ENCODE measurements around the gene PTPRN2. TPM values are rescaled to one million over a fixed set of nuclear protein-coding genes. Genes with fewer than 3 reads are reported as not detected.

PTPRN2 gene
- total RNA-seq, 2 experiments from 2014 or later, result 0.70 TPM; not detected in 1

- Histone ChIP-seq H3K9me2 (ENCODE audit: insufficient read depth, low read length) (no peaks in the 10 kb centered on the region), H2AFZ (ENCODE audit: low read length) (no peak overlapping the region), H3K9me3 (ENCODE audit: low read length) (no peaks in the 10 kb centered on the region), H3K79me2 (ENCODE audit: insufficient read depth, low read depth, low read length) (no peaks in the 10 kb centered on the region), H3K4me1 (ENCODE audit: insufficient read depth, low read length, poor library complexity, severe bottlenecking) (no peaks in the 10 kb centered on the region), H3K27ac (ENCODE audit: low read depth, low read length, poor library complexity, severe bottlenecking) (no peak overlapping the region), H3K4me2 (ENCODE audit: low read length) (no peak overlapping the region), H4K20me1 (ENCODE audit: insufficient read depth, low read length) (no peaks in the 10 kb centered on the region), H3K36me3 (ENCODE audit: insufficient read depth, low read length) (no peaks in the 10 kb centered on the region), H3K4me3 (ENCODE audit: low read depth, low read length, poor library complexity, severe bottlenecking) (no peak overlapping the region)
- no peak for DNase-seq (ENCODE audit: low spot score)
- intact Hi-C loops (cut with micrococcal nuclease; ENCODE audit: unreplicated experiment), result no loop called here
- CTCF ChIA-PET (ENCODE audit: unreplicated experiment), result no interaction called here
- TF ChIP-seq, protein P1, sequence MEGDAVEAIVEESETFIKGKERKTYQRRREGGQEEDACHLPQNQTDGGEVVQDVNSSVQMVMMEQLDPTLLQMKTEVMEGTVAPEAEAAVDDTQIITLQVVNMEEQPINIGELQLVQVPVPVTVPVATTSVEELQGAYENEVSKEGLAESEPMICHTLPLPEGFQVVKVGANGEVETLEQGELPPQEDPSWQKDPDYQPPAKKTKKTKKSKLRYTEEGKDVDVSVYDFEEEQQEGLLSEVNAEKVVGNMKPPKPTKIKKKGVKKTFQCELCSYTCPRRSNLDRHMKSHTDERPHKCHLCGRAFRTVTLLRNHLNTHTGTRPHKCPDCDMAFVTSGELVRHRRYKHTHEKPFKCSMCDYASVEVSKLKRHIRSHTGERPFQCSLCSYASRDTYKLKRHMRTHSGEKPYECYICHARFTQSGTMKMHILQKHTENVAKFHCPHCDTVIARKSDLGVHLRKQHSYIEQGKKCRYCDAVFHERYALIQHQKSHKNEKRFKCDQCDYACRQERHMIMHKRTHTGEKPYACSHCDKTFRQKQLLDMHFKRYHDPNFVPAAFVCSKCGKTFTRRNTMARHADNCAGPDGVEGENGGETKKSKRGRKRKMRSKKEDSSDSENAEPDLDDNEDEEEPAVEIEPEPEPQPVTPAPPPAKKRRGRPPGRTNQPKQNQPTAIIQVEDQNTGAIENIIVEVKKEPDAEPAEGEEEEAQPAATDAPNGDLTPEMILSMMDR (conservative IDR thresholded peaks at IDR 0.05; ENCODE audit: low read length), result no peak
- TF ChIP-seq EZH2phosphoT487 (IDR thresholded peaks at IDR 0.05; ENCODE audit: borderline replicate concordance, low read depth, low read length), result no peak
- POLR2A ChIA-PET, result no interaction called here
- BruUV-seq (replicated peaks), result no TSS peak
Measured at GRCh38 chr7:158586499-158587161, 993 bp downstream of the PTPRN2 start.

- no peaks in the 10 kb centered on the region for H3K79me2 ChIP-seq (ENCODE audit: insufficient read depth, low read depth, low read length)
- no peaks in the 10 kb centered on the region for H3K4me1 ChIP-seq (ENCODE audit: insufficient read depth, low read length, poor library complexity, severe bottlenecking)
- CTCF ChIA-PET (ENCODE audit: unreplicated experiment), result no interaction called here
- TF ChIP-seq EZH2phosphoT487 (IDR thresholded peaks at IDR 0.05; ENCODE audit: borderline replicate concordance, low read depth, low read length), result no peak
- TF ChIP-seq, protein P1 (conservative IDR thresholded peaks at IDR 0.05; ENCODE audit: low read length), result no peak
- intact Hi-C loops (cut with micrococcal nuclease; ENCODE audit: unreplicated experiment), result no loop called here
- POLR2A ChIA-PET, result no interaction called here
- DNase-seq (ENCODE audit: low spot score), result no peak
- no peaks in the 10 kb centered on the region for H3K9me2 ChIP-seq (ENCODE audit: insufficient read depth, low read length)
- no peaks in the 10 kb centered on the region for H3K9me3 ChIP-seq (ENCODE audit: low read length)
- H3K27ac ChIP-seq (ENCODE audit: low read depth, low read length, poor library complexity, severe bottlenecking), result no peak overlapping the region
- no peak overlapping the region for H2AFZ ChIP-seq (ENCODE audit: low read length)
- H3K36me3 ChIP-seq (ENCODE audit: insufficient read depth, low read length), result no peaks in the 10 kb centered on the region
- H3K4me2 ChIP-seq (ENCODE audit: low read length), result no peak overlapping the region
- BruUV-seq (replicated peaks), result no TSS peak
- no peak overlapping the region for H3K4me3 ChIP-seq (ENCODE audit: low read depth, low read length, poor library complexity, severe bottlenecking)
- no peaks in the 10 kb centered on the region for H4K20me1 ChIP-seq (ENCODE audit: insufficient read depth, low read length)
Measured at GRCh38 chr7:158585721-158586498, 1.7 kb downstream of the PTPRN2 start.

GRCh38 chr7:158584407-158584806 is 3.2 kb downstream of the PTPRN2 start:
- Histone ChIP-seq H3K9me2 (ENCODE audit: insufficient read depth, low read length) (no peaks in the 10 kb centered on the region), H3K4me1 (ENCODE audit: insufficient read depth, low read length, poor library complexity, severe bottlenecking) (no peaks in the 10 kb centered on the region), H4K20me1 (ENCODE audit: insufficient read depth, low read length) (no peaks in the 10 kb centered on the region), H3K4me3 (ENCODE audit: low read depth, low read length, poor library complexity, severe bottlenecking) (no peak overlapping the region), H3K9me3 (ENCODE audit: low read length) (peaks cover 8% of the 10 kb centered on the region; the same call in 1 of the 2 replicates), H3K4me2 (ENCODE audit: low read length) (no peak overlapping the region), H3K27ac (ENCODE audit: low read depth, low read length, poor library complexity, severe bottlenecking) (no peak overlapping the region), H3K79me2 (ENCODE audit: insufficient read depth, low read depth, low read length) (no peaks in the 10 kb centered on the region), H2AFZ (ENCODE audit: low read length) (no peak overlapping the region), H3K36me3 (ENCODE audit: insufficient read depth, low read length) (no peaks in the 10 kb centered on the region)
- ChIA-PET CTCF (ENCODE audit: unreplicated experiment) (no interaction called here), POLR2A (interaction anchor here (0.5 kb wide), 1 partner anchor 13 kb away, joined by 3 read pairs; no protein-coding TSS in a partner anchor)
- DNase-seq (ENCODE audit: low spot score), result no peak
- no TSS peak for BruUV-seq (replicated peaks)
- intact Hi-C loops (cut with micrococcal nuclease; ENCODE audit: unreplicated experiment), result no loop called here
- TF ChIP-seq, protein P1 (conservative IDR thresholded peaks at IDR 0.05; ENCODE audit: low read length), result no peak
- no peak for TF ChIP-seq EZH2phosphoT487 (IDR thresholded peaks at IDR 0.05; ENCODE audit: borderline replicate concordance, low read depth, low read length)

Measured in OCI-LY7 (cell line).